Daoy (cell line): Measurements from ENCODE around the gene SQSTM1. TPM values are rescaled to one million over a fixed set of nuclear protein-coding genes. Genes with fewer than 3 reads are reported as not detected.
A peak's percentile ranks its signal among the peaks of the same experiment; 100 is the strongest.

Source experiments
- DNase-seq: peaks from one replicate; pipeline ENCODE4 v3.0.0-alpha.2; 2015; ENCODE audit warnings: low read depth
- total RNA-seq: library from RNA; depleted of rRNA; stranded (reverse); fragments of >200 nt; shearing (Covaris generic); gene quantifications from 2 replicates; pipeline ENCODE4 v1.2.3, GENCODE V29; 2014

The SQSTM1 gene
- total RNA-seq, 1 experiment from 2014 or later: 311 TPM

DNA sequence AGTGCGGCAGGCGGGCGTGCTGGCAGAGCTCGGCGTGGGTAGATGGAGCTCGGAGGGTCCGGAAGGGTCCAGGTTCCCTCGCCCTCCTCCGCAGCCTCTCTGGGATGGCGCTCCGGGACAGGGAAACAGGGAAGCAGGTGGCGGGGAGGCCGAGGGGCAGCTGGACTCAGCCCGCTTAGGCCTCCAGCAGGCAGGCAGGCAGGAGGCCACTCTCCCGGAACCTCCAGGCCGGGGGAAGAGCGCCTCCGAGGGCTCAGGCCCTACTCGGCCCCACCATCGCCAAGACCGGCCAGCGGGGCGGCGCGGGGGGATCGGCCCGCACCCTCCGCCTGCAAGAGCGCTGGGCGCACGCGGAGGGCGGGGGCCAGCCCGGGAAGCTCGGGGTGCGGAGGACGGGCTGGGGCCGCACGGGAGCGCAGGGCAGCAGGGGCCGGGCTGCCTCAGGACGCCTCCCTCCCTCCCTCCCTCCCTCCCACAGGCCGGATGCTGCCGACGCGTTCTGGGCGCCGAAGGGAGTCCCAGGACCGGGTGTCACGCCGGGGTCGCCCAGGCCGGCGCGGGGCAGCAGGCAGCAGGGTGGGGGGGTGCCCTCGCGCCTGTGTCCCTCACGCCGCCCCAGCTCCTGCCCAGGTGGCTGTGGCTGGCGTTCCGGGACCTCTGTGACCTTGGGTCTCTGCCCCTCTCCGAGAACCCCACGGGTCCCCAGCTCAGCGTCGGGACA lies 15.0 kb upstream of the SQSTM1 start:
- peak; percentile 58 for DNase-seq

DNA sequence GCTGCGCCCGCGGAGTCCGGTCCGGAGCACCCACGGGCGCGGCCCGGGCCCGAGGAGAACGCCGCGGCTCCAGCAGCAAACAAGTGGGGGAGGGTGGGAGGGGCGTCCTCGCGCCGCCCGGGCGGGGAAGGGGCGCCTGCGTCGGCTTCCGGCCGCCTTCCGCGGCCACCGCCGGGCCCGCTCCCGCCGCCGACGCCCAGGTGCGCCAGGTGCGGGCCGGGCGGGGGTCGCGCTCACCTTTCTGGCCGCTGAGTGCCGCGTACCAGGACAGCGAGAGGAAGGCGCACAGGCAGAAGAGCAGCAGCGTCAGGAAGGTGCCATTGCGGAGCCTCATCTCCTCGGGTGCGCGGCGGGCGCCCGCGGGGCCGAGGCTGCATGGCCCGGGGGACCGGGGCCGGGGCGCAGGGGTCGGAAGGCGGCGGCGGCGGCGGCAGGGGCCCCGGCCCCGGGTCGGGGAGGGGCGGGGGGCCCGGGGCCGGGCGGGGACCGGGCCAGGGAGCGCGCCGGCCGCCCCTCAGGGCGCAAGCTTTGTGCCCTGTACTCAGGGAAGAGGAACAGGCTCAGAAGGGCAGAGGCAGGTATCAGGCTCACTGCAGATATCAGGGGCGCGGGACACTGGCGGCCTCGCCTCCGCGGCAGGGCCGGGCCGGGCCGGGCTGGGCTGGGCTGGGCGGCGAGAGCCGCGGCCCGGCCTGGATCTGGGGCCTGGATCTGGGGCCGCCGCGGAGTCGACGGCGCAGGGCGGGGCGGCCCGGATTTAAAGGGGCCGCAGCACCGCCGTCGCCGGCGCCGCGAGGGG lies 14.3 kb upstream of the SQSTM1 start, which contains the start of gene MGAT4B:
TSS of gene MGAT4B (minus strand) at position 617 of the 799 bp plus-strand sequence. CDS start at position 334, 283 bp downstream.
- peak; percentile 87 for DNase-seq

DNA sequence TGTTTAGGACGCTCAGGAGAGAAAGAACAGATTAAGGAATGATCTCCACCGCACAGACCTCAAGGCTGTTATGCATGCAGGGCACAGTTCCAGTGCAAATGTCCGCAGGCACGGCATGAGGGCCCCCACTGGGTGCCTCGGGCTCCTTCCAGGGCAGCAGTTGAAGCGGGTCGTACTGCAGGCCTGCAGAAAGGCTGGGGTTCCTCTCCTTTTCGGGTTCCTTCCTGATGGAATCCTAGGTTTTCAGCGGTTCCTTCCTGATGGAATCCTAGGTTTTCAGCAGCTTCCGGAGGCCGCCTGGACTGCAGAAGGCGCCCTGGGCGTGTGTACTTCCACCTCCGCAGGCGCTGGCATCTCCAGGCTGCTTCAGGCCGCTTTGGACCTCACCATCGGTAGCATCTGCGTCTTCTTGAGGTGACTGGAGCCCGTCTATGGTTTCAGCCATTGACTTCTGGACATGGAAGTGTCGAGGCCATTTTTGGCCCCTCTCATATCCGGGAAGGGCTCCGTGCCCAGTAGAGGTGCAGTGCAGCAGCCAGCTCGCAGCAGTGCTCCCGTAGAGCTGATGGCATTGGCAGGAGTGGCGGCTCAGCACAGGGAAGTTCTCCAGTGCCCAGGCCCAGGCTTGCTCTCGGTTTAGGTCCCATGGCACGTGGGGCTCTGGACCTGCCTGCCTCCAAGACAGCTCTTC lies 8.4 kb upstream of the SQSTM1 start:
- no peak for DNase-seq

DNA sequence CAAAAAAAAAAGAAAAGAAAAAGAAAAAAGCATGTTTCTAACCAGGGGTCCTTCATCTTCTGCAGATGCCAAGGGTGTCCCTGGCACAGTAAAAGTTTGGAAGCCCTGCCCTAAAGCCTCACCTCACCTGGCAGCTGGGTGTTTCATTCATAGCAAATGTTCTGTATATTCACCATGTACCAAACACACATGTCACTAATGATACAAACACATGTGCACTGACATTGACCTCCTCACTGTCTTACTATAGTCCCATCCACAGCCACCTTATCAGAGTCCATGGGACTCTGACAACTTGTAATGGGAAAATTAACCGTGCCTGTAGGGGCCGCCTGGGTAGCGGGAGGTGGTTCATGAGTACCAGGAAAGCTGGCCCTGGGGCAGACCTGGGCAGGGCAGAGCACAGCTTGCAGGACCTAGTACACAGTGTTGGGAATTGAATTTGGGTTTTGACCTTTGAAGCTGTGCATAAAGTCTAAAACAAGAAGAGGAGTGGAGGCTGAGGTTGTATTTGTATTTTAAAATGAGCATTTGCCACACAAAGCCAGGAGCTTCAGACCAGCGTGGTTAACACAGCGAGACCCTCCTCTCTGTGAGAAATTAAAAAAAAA lies 7.6 kb upstream of the SQSTM1 start:
- no peak for DNase-seq

DNA sequence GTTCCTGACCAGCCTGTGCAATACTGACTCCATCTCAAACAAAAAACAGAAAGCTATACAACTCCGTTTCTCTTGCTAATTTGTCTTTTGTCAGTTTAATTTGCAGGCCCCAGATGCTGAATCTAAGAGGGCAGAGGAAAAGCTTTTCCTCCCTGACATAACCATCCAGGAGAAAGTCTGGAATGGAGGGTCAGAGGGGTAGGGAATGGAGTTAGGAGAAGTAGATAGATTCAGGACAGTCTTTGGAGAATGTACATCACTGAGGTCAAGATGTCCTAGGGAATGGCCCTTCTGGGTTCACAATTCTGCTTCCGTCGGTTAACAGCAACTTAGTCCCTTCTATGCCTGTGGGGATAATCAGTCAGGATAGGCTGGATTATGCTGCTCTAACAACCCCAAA lies 6.6 kb upstream of the SQSTM1 start:
- DNase-seq: no peak

DNA sequence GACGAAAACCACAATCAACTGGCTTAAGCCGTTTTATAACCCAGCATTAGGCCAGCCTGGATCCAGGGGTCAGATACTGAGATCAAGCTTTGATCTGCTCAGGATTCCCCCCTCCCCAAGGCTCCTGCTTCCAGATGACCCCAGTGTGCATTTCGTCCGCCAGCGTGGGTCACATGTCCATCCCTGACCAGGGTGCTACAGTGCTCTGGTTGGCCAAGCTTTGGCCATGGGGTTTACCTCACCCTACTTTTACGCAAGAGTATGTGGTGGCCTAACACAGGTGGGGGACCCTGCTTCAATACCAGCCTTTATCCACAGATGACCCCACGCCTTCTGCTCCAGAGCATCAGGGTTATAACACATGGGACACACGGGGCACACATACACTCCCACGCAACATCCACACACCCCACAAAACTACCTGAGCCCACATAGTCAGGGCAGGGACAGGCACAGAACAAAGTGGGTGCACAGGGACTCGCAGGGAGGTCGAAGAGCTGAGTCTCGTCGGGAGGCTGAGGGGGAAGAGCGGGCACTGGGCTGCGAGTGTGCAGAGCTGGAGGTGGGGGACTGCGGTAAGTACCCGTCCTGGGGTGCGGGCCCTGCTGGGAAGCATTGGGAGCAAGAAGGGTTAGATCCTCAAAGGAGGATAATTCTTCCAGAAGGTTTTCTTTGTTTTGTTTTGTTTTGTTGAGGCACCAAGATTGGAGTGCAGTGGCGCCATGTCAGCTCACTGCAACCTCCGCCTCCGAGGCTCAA lies 5.0 kb upstream of the SQSTM1 start:
- DNase-seq: peak; percentile 4

DNA sequence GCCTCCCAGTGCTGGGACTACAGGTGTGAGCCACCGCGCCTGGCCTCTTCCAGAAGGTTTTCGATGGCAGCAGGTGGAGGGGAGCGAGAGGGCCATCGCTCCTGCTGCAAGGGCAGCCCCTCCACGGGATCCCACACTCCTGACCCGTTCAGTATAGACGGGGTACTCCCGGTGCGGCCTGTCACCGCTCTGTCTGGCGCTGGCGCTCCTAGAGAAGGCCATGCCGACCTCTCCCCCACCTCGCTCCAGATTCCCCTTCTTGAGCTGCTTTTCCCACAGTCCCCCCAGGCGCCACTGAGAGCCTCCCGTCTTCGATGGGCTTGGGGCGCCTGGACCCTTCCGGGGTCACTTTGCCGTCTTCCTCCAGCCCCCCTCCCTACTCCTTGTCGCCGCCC lies 4.3 kb upstream of the SQSTM1 start:
- DNase-seq: peak; percentile 3

DNA sequence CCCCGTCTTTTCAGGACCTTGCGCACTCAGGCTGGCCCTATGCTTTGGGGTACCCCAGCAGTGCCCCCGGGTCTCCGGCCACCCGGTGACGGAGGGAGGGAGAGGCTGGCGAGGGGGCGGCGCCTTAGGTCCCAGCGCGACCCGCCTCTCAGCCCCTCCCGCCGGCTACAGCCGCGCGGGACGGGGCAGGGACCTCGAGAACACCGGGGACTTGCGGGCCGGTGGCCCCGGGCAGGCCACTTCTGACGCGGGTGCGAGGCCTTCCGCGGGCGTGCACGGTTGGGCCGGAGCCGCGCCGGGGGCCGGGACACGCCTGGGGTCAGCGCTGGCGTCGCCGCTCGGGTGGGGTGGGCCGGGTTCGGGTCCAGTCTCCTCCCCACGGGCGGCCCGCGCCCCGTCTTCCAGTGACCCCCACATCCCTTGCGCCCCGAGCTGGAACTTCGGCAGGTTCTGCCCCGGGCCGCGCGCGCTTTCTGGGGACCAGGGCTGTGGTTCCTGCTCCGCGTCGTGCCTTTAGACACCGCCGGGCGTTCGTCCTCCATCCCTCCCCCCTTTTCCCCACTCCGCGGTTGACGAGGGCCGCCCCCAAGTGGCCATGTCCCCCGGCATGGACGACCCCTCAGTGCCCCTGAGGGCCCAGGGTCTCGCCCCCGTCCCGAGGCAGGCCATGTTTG lies 3.8 kb upstream of the SQSTM1 start:
- DNase-seq: no peak

DNA sequence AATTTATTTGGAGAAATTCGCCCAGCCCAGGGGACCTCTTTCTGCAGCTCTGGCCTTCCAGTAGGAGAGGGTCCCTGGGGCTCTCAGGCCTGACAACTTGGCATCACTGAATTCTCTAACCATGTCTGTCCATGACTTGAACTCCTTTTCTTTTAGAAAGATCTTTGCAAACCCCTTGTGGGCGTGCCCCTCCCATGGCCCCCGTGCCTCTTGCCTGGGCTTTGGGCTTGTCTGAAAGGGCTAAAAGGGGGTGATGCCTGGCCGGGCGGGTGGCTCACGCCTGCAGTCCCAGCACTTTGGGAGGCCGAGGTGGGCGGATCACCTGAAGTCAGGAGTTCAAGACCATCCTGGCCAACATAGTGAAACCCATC lies 3.2 kb upstream of the SQSTM1 start:
- no peak for DNase-seq

DNA sequence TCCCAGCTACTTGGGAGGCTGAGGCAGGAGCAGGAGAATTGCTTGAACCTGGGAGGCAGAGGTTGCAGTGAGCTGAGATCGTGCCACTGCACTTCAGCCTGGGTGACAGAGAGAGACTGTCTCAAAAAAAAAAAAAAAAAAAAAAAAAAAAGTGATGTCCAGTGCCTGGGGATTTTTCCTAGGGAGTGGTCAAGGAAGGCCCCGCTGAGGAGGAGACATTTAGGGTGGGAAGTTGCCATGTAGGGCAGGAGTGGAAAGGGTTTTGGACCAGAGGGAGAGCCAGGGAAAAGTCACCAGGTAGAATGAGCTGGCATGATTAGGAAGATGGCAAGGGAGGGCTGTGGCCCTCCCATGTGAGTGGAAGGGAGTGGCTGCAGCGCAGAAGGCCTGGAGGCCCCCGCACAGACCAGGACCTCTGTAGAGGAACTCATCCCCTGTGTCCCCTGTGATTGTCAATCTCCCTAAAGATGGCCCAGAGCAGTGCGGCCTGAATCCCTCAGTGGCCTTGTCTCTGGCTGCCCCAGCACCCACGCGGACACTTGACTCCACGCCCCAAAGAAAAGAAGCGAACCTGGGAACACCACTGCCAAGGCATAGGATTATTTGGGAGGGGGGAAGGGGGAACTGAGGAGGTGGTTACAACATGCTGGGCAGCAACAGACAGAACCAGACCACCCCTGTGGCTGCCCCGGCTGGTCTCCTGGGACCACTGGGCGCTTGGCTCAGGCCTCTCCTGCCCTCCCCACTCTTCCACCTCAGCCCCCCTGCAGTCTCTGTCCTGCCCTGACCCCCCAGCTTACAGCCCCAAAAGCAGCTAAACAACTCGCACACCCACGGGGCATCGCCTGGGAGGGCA lies 2.6 kb upstream of the SQSTM1 start:
- no peak for DNase-seq

DNA sequence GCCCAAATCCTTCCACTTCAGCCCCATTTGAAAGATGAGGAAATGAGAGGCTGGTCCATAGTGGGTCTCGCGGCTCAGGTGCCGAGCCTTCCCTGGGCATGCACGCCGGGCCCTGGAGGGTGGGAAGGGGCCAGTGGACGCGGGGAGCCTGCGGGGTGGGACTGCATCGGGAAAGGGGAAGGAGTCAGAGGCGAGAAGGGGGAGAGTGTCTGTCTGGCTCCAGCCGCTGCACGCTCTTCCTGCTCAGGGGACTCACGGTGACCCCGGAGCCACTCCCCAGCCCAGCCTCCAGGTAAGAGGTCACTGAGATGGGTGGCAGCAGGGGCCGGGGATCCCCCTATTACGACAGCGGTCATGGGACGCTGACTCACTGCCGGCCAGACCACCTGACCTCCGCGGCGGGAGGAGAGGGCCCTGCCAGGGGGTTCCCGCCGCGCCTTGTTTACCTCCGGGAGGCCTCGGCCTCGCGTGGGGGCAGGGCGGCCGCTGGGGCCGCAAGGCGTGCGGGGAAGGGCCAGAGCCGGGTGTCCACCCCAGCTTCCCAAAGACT lies 1.9 kb upstream of the SQSTM1 start:
- peak; percentile 98 for DNase-seq

DNA sequence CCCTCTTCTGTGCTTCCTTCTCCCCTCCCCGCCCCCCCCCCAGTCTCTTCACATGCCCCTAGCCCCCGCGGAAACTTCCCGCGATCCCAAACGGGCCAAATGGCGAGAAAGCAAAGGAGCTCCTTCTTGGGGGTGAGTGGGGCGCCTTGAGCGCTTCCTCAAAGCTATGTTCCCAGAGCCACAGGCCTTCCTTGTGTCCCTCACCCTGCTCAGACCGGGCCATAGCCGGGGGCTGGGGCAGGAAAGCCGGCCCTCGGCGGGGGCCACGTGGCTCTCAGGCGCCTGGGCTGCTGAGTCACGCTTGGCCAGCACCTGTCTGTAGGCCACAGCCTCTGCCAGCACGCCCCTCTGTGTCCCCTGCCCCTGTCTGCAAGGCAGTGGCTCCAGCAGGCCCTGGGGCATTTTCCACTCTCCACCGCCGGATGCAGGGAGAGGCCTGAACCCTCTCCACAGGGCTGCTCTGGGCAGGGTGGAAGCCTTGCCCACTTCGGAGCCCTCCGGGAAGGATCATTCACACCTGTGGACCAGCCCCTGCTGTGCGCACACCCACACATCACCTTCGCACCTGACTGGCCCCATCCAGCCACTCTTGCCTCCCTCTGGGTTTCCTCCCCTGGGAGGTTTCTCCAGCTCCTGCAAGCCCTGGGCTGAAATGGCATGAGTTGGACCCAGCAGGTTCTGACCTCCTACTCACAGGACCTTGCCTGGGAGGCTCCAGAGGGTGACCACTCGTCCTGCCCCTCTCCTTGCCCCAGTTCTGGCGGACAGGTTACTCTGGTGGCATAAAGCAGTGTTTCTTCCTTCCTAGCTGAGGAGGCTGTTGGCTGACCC lies 1.2 kb upstream of the SQSTM1 start:
- DNase-seq: peak; percentile 89

DNA sequence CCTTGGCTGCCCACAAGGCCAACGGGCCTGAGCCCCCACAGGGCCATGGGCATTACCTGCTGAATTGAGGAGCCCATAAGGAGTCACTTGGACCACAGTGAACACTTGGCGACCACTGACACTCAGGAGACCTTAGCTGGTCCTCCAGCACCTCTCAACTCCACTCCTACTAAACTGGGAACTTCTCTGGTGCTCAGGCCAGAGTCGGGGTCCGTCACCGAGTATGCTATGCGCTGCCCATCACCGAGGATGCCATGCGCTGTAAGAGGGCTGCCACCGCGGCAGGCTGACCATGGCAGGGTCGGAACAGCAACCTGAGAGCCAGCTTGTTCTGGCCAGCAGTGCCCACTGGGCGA lies 600 bp upstream of the SQSTM1 start:
- no peak for DNase-seq

DNA sequence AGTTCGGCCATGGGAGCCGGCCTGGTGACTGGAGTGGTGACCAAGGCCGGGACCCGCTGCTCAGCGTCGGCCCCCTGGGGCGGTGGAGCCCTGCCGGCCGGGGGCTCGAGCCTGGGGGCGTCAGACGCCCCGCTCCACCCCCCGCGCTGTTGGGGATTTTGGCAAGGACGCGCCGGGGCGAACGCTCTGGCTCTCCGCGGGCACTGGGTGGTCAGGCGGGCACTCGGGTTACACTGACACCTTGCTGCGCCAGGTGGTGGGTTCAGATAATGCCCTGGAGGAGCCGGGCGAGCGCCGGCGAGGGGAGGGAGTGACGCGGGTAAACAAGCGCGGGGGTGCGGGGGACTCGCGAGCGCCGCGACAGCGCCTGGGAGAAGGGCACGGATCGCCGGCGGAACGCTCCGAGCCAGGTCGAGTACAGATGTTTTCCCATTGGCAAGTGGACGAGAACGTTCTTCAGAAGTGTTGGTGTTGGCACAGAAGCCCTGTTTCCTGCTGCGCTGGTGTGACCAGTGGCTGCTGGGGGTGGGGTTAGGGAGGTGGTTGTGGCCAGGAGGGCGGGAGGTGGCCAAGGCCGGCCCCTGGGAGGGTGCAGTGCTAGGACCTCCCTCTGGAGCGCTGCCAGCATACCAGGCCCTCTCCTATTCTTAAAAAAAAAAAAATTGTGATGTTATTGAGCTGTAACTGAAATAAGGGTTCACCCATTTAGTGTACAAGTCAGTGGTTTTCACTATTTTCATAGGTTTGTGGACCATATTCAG lies 773 bp downstream of the SQSTM1 start:
- peak; percentile 96 for DNase-seq

DNA sequence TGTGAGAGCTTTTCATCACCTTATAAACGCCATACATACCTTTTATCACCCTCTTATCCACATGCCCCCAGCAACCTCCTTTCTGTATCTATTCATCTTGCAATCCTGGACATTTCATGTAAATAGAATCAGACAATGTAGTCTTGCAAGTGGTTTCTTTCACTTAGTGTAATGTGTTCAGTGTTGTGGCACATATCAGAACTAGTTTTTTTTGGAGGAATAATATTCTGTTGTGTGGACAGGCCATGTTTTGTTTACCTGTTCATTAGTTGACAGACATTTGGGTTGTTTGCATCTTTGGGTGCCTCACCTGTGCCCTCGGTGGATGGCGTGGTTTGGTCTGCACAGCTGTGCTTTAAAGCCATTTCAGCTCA lies 1.3 kb downstream of the SQSTM1 start:
- DNase-seq: no peak

DNA sequence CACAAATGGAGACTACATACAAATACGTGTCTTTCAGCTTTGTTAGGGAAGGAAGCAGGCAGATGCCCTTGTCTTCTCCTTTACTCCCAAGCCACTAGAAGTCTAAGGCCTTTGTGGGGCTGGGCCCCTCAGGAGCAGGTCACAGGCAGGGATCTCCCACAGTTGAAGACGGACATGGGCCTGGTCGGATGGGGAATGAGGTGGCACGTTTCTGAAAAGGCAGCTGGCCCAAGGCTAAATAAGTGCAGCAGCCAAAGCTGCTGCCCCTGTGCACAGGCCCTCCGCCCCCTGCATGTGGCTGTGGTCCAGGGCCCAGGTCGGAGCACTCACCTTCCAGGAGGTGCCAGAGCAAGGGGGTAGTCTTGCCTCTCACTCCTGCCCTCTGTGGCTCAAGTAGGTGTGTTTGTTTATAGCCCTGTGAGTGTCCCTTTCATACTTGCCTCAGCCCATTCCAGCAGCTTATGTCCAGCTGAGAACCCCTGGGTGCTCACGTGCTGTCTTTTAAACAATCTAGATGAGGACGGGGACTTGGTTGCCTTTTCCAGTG lies 1.8 kb downstream of the SQSTM1 start:
- DNase-seq: no peak

DNA sequence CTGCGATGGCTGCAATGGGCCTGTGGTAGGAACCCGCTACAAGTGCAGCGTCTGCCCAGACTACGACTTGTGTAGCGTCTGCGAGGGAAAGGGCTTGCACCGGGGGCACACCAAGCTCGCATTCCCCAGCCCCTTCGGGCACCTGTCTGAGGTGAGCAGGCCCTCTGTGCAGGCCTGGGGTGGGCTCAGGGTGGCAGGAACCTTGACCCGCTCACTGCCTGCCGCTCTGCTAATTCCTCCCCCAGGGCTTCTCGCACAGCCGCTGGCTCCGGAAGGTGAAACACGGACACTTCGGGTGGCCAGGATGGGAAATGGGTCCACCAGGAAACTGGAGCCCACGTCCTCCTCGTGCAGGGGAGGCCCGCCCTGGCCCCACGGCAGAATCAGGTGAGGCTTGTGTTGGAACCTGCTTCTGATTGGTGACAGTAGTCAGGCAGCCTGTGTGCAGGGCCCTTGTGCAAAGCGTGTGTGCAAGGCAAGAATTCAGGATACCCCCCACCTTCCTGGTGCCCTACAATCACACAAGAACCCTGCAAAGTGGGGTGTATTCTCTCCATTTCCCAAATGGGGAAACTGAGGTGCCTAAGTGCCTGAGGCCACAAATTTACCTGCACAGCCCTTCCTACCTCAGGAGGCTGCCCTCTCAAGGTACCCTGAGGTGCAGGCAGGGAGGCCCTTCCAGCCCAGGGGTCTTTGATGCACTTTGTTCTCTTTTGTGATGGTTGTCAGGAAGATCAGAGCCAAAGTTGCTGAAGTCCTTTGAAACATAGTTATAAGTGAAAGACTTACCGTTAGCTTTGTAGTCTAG lies 3.4 kb downstream of the SQSTM1 start:
- no peak for DNase-seq
